Activated CD4-positive, alpha-beta T cell treated with anti-CD3 and anti-CD28 coated beads, Interleukin-2, amount 50 U/mL, for 16 hours (primary cell): Measurements from ENCODE around the gene FFAR1.

ENCODE experiments used
- DNase-seq: peaks from one replicate; pipeline ENCODE4 v3.0.0-alpha.2; 2020

FFAR1 gene

GRCh38 chr19:35316560-35316959 is 31.1 kb upstream of the FFAR1 start:
- no peak for DNase-seq

GRCh38 chr19:35317464-35318043 is 30.1 kb upstream of the FFAR1 start:
- DNase-seq: no peak

DNA sequence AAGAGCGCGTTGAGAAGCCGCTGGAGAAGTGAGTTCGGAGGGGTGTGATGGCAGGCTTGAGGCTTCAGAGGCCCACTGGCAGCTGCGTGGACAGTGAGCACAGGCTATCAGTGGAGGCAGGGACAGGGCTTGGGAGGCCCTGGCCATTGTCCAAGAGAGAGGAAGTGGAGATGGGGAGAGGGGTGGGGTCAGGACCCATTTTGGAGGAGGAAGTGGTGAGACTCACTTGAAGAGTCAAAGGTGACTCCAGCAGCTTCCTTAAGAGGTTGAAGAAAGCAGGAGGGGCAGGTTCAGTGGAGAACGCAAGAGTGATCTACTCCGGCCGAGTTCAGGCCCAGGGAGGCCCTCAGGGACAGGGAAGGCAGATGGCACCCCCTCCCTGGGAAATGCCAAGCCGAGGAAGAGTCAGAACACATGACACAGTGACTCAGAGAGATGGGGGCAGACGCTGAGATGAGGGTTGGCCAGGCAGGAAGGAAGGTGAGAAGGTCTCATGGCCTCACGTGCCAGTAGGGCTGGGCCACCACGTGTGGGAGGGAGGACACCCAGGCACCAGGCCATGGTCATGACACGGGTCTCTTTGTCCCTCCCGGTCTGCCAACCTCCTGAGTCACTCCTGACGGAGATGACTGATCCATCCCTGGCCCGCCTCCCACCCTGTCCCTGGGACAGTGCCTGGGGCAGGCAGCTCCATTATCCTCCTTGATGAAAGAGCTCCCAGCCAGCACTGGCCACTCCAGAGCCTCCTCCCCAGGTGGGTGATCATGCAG is 28.8 kb upstream of the FFAR1 start:
- DNase-seq: no peak

- no peak for DNase-seq
Observed at GRCh38 chr19:35320065-35320713, 27.5 kb upstream of the FFAR1 start.

DNA sequence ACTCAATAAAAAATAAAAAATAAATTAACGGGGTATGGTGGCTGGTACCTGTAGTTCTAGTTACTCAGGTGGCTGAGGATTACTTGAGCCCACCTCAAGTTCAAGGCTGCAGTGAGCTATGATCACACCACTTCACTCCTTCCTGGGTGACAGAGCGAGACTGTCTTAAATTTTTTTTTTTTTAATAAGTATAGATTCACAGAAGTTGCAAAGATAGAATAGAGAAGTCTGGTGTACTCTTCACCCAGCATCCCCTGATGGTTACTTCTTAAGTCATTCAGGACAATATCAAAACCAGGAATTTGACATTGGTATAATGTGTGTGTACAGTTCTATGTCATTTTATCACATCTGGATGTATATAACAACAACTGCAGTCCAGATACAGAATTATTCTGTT is 26.4 kb upstream of the FFAR1 start:
- DNase-seq: no peak

- DNase-seq: no peak
Observed at GRCh38 chr19:35322014-35322413, 25.7 kb upstream of the FFAR1 start.

GRCh38 chr19:35327642-35328041 is 20.1 kb upstream of the FFAR1 start:
- DNase-seq: no peak

GRCh38 chr19:35328851-35329285 is 18.8 kb upstream of the FFAR1 start, which contains the start of gene CD22:
Gene CD22, plus strand, starts transcription at chr19:35329187. Its CDS starts 2,854 bp downstream, at chr19:35332041.
- no peak for DNase-seq

GRCh38 chr19:35329323-35329722 is 18.4 kb upstream of the FFAR1 start:
- no peak for DNase-seq

DNA sequence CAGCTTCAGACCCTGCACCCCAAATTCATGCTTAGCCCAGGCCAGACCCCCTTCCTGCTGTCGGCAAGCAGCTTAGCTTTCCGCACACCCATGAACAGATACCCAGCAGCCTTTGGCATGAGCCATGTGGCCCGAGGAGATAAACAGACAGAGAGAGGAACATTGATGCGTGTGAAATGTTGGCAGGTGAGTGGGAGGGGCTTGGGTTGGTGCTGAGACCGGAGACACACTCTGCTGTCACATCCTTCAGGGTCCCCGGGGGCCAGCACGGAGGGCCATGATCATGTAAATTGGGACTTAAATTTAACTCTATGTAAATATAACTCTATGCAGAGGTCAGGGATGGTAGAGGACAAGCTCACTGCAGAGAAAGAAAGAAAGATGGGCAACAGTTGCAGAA is 17.2 kb upstream of the FFAR1 start:
- DNase-seq: no peak

DNA sequence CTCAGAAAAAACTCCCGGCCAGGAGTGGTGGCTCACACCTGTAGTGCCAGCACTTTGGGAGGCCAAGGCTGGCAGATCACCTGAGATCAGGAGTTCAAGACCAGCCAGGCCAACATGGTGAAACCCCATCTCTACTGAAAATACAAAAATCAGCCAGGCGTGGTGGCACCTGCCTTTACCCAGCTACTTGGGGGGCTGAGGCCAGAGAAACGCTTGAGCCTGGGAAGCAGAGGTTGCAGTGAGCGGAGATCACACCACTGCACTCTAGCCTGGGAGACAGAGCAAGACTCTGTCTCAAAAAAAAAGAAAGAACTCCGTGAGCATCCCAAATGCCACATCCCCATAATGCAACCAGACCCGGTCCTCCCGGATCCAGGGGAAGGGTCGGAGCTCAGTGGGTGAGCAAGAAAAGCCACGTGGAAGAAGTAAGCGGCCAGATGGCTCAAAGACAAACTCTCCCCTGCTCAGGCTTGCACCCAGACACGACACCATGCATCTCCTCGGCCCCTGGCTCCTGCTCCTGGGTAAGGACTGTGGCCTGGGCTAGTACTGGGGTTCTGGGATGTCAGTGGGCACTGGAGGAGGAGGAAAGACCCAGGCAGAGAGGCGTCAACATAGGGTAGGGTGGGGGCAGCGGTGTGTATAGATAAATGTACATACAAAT is 16.0 kb upstream of the FFAR1 start:
- no peak for DNase-seq

DNA sequence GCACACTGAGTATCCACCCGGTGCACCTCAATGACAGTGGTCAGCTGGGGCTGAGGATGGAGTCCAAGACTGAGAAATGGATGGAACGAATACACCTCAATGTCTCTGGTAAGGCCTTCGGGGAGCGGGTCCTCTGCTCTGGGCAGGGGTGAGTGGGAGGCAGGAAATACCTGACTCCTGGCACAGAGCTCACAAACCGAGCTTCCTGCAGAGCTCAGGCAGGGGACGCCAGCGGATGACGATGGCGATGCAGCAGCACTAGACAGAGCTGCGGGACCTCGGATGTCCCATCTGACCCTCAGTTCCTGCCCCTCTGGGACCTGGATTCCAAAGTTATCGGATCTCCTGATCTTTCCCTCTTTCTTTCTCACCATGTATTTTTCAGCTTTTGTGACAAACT is 14.9 kb upstream of the FFAR1 start:
- peak; percentile 16 for DNase-seq

GRCh38 chr19:35334144-35334753 is 13.5 kb upstream of the FFAR1 start:
- DNase-seq: no peak

GRCh38 chr19:35336166-35336955 is 11.3 kb upstream of the FFAR1 start:
- no peak for DNase-seq

- no peak for DNase-seq
Observed at GRCh38 chr19:35337097-35337983, 10.4 kb upstream of the FFAR1 start.

DNA sequence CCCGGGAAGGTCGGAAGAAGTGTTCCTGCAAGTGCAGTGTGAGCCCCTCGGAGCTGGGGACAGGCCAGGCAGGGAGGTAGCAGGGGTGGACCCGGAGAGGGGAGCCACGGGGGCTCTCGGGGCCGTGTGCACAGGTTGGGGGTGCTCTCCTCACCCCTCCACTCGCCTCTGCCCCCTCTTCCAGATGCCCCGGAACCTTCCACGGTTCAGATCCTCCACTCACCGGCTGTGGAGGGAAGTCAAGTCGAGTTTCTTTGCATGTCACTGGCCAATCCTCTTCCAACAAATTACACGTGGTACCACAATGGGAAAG is 9.8 kb upstream of the FFAR1 start:
- no peak for DNase-seq

DNA sequence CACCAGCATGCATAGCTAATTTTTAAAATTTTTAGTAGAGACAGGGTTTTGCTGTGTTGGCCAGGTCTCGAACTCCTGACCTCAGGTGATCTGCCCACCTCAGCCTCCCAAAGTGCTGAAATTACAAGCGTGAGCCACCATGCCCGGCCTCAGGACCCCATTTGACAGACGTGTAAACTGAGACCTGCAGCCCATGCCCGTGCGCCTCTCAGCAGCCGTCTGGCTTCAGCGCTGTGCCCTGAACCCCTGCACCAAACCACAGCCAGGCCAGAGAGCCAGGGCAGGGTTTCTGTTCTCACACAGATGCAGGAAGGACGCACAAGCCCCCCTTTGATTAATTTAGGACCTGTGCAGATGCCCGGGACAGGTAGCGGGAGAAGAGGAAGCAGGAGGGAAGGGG is 7.3 kb upstream of the FFAR1 start:
- no peak for DNase-seq

DNA sequence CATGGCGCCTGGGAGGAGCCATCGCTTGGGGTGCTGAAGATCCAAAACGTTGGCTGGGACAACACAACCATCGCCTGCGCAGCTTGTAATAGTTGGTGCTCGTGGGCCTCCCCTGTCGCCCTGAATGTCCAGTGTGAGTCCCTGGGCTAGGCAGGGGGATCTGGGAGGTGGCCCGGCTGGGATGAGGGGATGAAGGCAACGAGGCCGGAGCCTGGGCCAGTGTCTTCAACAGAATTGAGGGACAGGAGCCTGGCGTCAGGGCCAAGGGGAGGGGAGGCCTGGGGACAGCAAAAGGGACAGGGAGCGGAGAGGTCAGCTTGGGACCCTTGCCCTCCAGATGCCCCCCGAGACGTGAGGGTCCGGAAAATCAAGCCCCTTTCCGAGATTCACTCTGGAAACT is 6.7 kb upstream of the FFAR1 start:
- DNase-seq: no peak

DNA sequence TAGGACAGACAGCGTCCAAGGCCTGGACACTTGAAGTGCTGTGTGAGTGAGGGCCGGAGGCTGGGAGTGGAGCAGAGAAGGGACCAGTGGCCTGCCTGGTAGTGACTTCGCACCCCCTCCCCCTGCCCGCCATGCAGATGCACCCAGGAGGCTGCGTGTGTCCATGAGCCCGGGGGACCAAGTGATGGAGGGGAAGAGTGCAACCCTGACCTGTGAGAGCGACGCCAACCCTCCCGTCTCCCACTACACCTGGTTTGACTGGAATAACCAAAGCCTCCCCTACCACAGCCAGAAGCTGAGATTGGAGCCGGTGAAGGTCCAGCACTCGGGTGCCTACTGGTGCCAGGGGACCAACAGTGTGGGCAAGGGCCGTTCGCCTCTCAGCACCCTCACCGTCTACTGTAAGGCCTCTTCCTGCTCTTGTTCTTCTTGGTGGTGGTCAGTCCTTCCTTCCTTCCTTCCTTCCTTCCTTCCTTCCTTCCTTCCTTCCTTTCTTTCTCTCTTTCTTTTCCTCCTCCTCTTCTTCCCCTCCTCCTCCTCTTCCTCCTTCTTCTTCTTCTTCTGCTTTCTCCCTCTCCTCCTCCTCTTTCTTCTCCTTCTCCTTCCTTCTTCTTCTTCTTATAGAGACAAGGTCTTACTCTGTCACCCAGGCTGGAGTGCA is 6.0 kb upstream of the FFAR1 start:
- DNase-seq: no peak

GRCh38 chr19:35342430-35342829 is 5.3 kb upstream of the FFAR1 start:
- no peak for DNase-seq

DNA sequence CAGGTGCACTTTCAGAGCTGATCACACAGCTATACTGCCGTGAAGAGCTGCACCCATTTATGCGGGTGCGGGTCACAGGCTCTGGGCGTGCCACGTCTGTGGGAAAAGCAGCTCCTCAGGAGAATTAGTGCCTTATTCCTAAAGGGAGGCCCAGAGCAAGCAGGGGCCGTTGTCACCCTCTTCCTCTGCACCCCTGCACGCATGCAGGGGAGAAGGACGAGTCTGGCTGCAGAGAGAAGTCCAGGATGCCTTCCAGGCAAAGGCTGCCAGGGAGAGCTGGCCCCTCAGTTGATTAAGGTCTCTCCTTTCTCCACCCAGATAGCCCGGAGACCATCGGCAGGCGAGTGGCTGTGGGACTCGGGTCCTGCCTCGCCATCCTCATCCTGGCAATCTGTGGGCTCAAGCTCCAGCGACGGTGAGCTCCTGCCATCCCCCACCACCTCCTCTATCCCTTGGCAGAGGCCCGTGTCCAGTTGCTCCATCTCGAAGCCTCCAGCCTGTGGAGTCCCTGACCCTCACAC is 3.1 kb upstream of the FFAR1 start:
- no peak for DNase-seq
